HepG2 (cell line): ENCODE results near the gene STARD13. TPM values are rescaled to one million over a fixed set of nuclear protein-coding genes. Genes with fewer than 3 reads are reported as not detected.

Experiments
- ATAC-seq: fragments of 200-7000 bp; cut with Tn5 transposase; 3 replicates; pipeline ENCODE4 v1.9.1; 2020; ENCODE audit warnings: mild to moderate bottlenecking, moderate library complexity
- BruUV-seq: library from RNA; stranded (reverse); fragments of 400-500 nt; replicated peaks from 2 replicates; lab custom pipeline; 2021; lab: Mats Ljungman, UMichigan
- CTCF ChIA-PET: fragments of 300-600 bp; formaldehyde crosslinking; extraction: SDS; loops from one replicate; lab custom pipeline; 2021; ENCODE audit warnings: low total read pairs, inconsistent platforms, low intra/inter-chr PET ratio; lab: Yijun Ruan, JAX
- POLR2A ChIA-PET: fragments of 350-600 bp; sonication (Branson Sonifier 250); formaldehyde crosslinking; loops from one replicate; lab custom pipeline; 2020; ENCODE audit warnings: antibody characterized with exemption, inconsistent platforms; lab: Yijun Ruan, JAX
- DNase-seq: peaks from one replicate; pipeline ENCODE4 v3.0.0-alpha.2; 2015; ENCODE audit warnings: low spot score
- FAIRE-seq: peaks from 3 replicates; lab custom pipeline; 2011; peaks lifted over from hg19 to GRCh38; lab: Jason Lieb, UNC
- H2AFZ ChIP-seq: one replicate; pipeline ENCODE4 v1.6.1; 2011; ENCODE audit warnings: low read length, inconsistent platforms
- H3K27ac ChIP-seq: fragments of 300-600 bp; 3 replicates; pipeline ENCODE4 v1.8.0; 2011; ENCODE audit warnings: mixed run types, mild to moderate bottlenecking, mixed read lengths, low read length, inconsistent platforms; ENCODE audit not compliant: insufficient read depth; ENCODE audit errors: extremely low read length
- H3K27me3 ChIP-seq, 2 experiments: fragments of 200-600 bp in 1 of 2; 2 replicates in 1 of 2; 3 replicates in 1 of 2; pipeline versions ENCODE4 v1.6.0 to v1.8.0; 2011; ENCODE audit warnings: low read length in 2 of 2, mild to moderate bottlenecking in 2 of 2, moderate library complexity in 2 of 2, inconsistent platforms in 1 of 2; ENCODE audit not compliant: insufficient read depth in 2 of 2, control insufficient read depth in 1 of 2
- H3K36me3 ChIP-seq, 2 experiments: fragments of 200-600 bp in 1 of 2; replicated peaks in 1 of 2; 2 replicates in 1 of 2; 3 replicates in 1 of 2; pipeline versions ENCODE4 v1.5.1 to v1.8.0; 2011; ENCODE audit warnings: low read length in 2 of 2, inconsistent platforms in 1 of 2; ENCODE audit not compliant: insufficient read depth in 2 of 2, control insufficient read depth in 1 of 2
- H3K4me1 ChIP-seq: 2 replicates; pipeline ENCODE4 v1.5.1; 2012; ENCODE audit warnings: low read length, inconsistent platforms; ENCODE audit not compliant: insufficient read depth
- H3K4me2 ChIP-seq: 2 replicates; pipeline ENCODE4 v1.6.0; 2011; ENCODE audit warnings: low read depth, low read length, inconsistent platforms
- H3K4me3 ChIP-seq, 3 experiments: fragments of 200-600 bp in 1 of 3; sonication (generic), shearing (Covaris generic) in 1 of 3; replicated peaks in 1 of 3; 2 replicates each; pipeline ENCODE4 v1.5.1; 2011 to 2016; ENCODE audit warnings: low read length in 3 of 3, inconsistent platforms in 2 of 3, low read depth in 2 of 3, mild to moderate bottlenecking in 2 of 3, control low read depth in 1 of 3, mixed read lengths in 1 of 3; ENCODE audit not compliant: insufficient read depth in 1 of 3
- H3K79me2 ChIP-seq: one replicate; pipeline ENCODE4 v1.6.1; 2011; ENCODE audit warnings: low read length, inconsistent platforms; ENCODE audit not compliant: insufficient read depth
- H3K9ac ChIP-seq: 2 replicates; pipeline ENCODE4 v1.6.0; 2011; ENCODE audit warnings: mild to moderate bottlenecking, low read depth, low read length, inconsistent platforms; ENCODE audit not compliant: insufficient read depth
- H3K9me3 ChIP-seq: 2 replicates; pipeline ENCODE4 v1.5.1; 2012; ENCODE audit warnings: mild to moderate bottlenecking, low read length
- H4K20me1 ChIP-seq: 2 replicates; pipeline ENCODE4 v1.6.0; 2011; ENCODE audit warnings: inconsistent platforms, mild to moderate bottlenecking, low read length, moderate library complexity; ENCODE audit not compliant: insufficient read depth
- ATF2 ChIP-seq: sonication (generic); formaldehyde crosslinking; IDR thresholded peaks from 2 replicates; pipeline ENCODE4 v1.4.0; 2020; ENCODE audit warnings: missing genetic modification reagents
- CREB3 ChIP-seq: sonication (generic); formaldehyde crosslinking; IDR thresholded peaks from 2 replicates; pipeline ENCODE4 v1.5.0; 2020; ENCODE audit warnings: missing genetic modification reagents
- HMG20A ChIP-seq: IDR thresholded peaks from 2 replicates; pipeline ENCODE4 v1.6.1; 2016; ENCODE audit warnings: borderline replicate concordance
- NFKB2 ChIP-seq: sonication (generic); formaldehyde crosslinking; IDR thresholded peaks from 2 replicates; pipeline ENCODE4 v1.4.0; 2020; ENCODE audit warnings: missing genetic modification reagents, borderline replicate concordance
- PCBP1 ChIP-seq: fragments of 200-400 bp; formaldehyde crosslinking; IDR thresholded peaks from 2 replicates; pipeline ENCODE4 v1.6.1; 2017; ENCODE audit warnings: mild to moderate bottlenecking, low read depth, low read length, borderline replicate concordance
- PRMT3 ChIP-seq: sonication (generic); formaldehyde crosslinking; IDR thresholded peaks from 2 replicates; pipeline ENCODE4 v1.8.1; 2022; ENCODE audit warnings: low read depth, mild to moderate bottlenecking, moderate library complexity, missing genetic modification reagents, borderline replicate concordance
- REXO4 ChIP-seq: sonication (generic); formaldehyde crosslinking; IDR thresholded peaks from 2 replicates; pipeline ENCODE4 v1.8.0; 2022; ENCODE audit warnings: missing genetic modification reagents, mild to moderate bottlenecking, borderline replicate concordance
- ZBTB46 ChIP-seq: sonication (generic); formaldehyde crosslinking; IDR thresholded peaks from 2 replicates; pipeline ENCODE4 v1.4.0; 2020; ENCODE audit warnings: mild to moderate bottlenecking, missing genetic modification reagents, borderline replicate concordance
- ZNF30 ChIP-seq: sonication (generic); formaldehyde crosslinking; IDR thresholded peaks from 2 replicates; pipeline ENCODE4 v1.5.0; 2020; ENCODE audit warnings: mild to moderate bottlenecking, missing genetic modification reagents
- ZNF331 ChIP-seq: sonication (generic); formaldehyde crosslinking; IDR thresholded peaks from 2 replicates; pipeline ENCODE4 v1.4.0; 2020; ENCODE audit warnings: missing genetic modification reagents
- ZNF431 ChIP-seq: sonication (generic); formaldehyde crosslinking; IDR thresholded peaks from 2 replicates; pipeline ENCODE4 v1.9.0; 2022; ENCODE audit warnings: missing genetic modification reagents, low read depth, mild to moderate bottlenecking, borderline replicate concordance
- ZNF546 ChIP-seq: sonication (generic); formaldehyde crosslinking; conservative IDR thresholded peaks from 2 replicates; pipeline ENCODE4 v1.8.1; 2023; ENCODE audit warnings: mild to moderate bottlenecking, missing genetic modification reagents
- ZNF547 ChIP-seq: sonication (generic); formaldehyde crosslinking; IDR thresholded peaks from 2 replicates; pipeline ENCODE4 v1.5.1; 2020; ENCODE audit warnings: mild to moderate bottlenecking, missing genetic modification reagents
- ZNF790 ChIP-seq: sonication (generic); formaldehyde crosslinking; IDR thresholded peaks from 2 replicates; pipeline ENCODE4 v1.8.0; 2022; ENCODE audit warnings: missing genetic modification reagents, mild to moderate bottlenecking, borderline replicate concordance
- ZNF841 ChIP-seq: sonication (generic); formaldehyde crosslinking; IDR thresholded peaks from 2 replicates; pipeline ENCODE4 v1.8.1; 2023; ENCODE audit warnings: missing genetic modification reagents, borderline replicate concordance
- WGBS: methylation state at CpG from one replicate; pipeline ENCODE4 v1.1.6; 2017; ENCODE audit warnings: low lambda C conversion rate; 5-methylcytosine and 5-hydroxymethylcytosine counted together
- in situ Hi-C: cut with HindIII; loops from 2 replicates; pipeline ENCODE4 v1.10.0; 2017; ENCODE audit warnings: low pct_unique_long_range_greater_than_20kb; ENCODE audit not compliant: extremely low pct_ligation_motif_present
- intact Hi-C: fragments of 100-400 bp; cut with micrococcal nuclease; formaldehyde crosslinking; loops from one replicate; pipeline ENCODE4 v1.10.0; 2022; ENCODE audit not compliant: unreplicated experiment
- polyA plus RNA-seq, 8 experiments: library from polyadenylated mRNA; depleted of rRNA in 3 of 8; stranded (reverse) in 7 of 8; unstranded in 1 of 8; fragments of >200 nt; fragmentation: Illumina TruSeq in 4 of 8; extraction: Trizol in 4 of 8; gene quantifications; 2 replicates each; pipeline versions ENCODE4 v1.2.1 to v1.2.3, GENCODE V29; 2011 to 2016; ENCODE audit warnings: low read depth in 4 of 8, missing spikeins in 1 of 8, mixed read lengths in 1 of 8; ENCODE audit not compliant: insufficient read depth in 1 of 8
- total RNA-seq, 5 experiments: library from RNA; depleted of rRNA; stranded (reverse); fragments of >200 nt; fragmentation: Illumina TruSeq; extraction: Trizol; gene quantifications; 2 replicates each; pipeline ENCODE4 v1.2.3, GENCODE V29; 2016; ENCODE audit warnings: low read depth in 1 of 5

Gene STARD13
- total and polyA plus RNA-seq, 2 of the 13 experiments (the other 11 are each of a cell fraction or from before 2014, with no cell fraction given) = 12.8 to 14.3 TPM

GRCh38 chr13:33323801-33324510, 38.4 kb upstream of the STARD13 start:
- POLR2A ChIA-PET = no interaction called here
- FAIRE-seq (no peak), DNase-seq (no peak), ATAC-seq (no peak)
- CTCF ChIA-PET = no interaction called here
- no peaks in the 10 kb centered on the region for H3K36me3 ChIP-seq
- H3K9ac ChIP-seq = no peak overlapping the region
- no peaks in the 10 kb centered on the region for H3K27me3 ChIP-seq
- in situ Hi-C loops = no loop called here
- no TSS peak for BruUV-seq
- intact Hi-C loops = no loop called here
- no peak overlapping the region for H2AFZ ChIP-seq
- no peak overlapping the region for H3K27ac ChIP-seq
- no peaks in the 10 kb centered on the region for H3K79me2 ChIP-seq
- H4K20me1 ChIP-seq = no peaks in the 10 kb centered on the region
- H3K4me2 ChIP-seq = no peak overlapping the region
- H3K9me3 ChIP-seq = no peaks in the 10 kb centered on the region
- TF ChIP-seq ZNF30 (CRISPR knock-in tag) (no peak), ZNF841 (CRISPR knock-in tag) (no peak), ZBTB46 (CRISPR knock-in tag) (no peak), HMG20A (CRISPR knock-in tag) (no peak), NFKB2 (CRISPR knock-in tag) (no peak), ZNF547 (no peak), PCBP1 (no peak), ZNF331 (no peak), CREB3 (CRISPR knock-in tag) (no peak), REXO4 (no peak), PRMT3 (no peak), ZNF546 (no peak), ZNF790 (CRISPR knock-in tag) (no peak), ZNF431 (no peak), ATF2 (CRISPR knock-in tag) (no peak)
- TF ChIP-seq, all 625 proteins: peak for 0
- 93% methylated on average over 7 of the region's 7 CpGs for WGBS
- H3K4me3 ChIP-seq = no peak overlapping the region
- no peaks in the 10 kb centered on the region for H3K4me1 ChIP-seq
